ENCODE data around the gene METTL8. TPM values are rescaled to one million over a fixed set of nuclear protein-coding genes. Genes with fewer than 3 reads are reported as not detected.
"Not testable (repeated sequence)": the region's sequence is repeated elsewhere in the genome, so short reads cannot be mapped to it uniquely, and the experiment has no call there.

The METTL8 gene
- total RNA-seq, 2 experiments from 2014 or later: 20.9 to 22.9 TPM

DNA sequence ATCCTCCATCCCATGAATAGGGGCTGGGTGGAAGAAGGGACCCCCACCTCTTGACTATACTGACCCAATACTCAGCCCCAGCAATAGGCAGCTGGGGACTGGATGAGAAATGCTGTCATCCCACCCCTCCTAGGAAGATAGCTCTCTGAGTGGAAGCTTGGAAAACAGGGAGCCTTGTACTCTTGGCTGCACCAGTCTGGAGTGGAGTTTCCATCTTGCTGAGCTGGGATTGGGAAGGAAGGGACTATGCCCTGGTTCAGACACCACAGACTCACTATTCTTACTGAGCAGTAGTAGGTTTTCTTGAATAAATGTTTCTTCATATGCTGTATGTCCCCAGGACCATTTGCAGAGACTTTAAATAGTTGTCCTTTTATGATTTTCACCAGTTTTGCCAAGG, 7.7 kb upstream of the METTL8 start:
- Mint-ChIP-seq H3K9me3 (no peaks in the 10 kb centered on the region), H3K36me3 (peaks cover 29% of the 10 kb centered on the region), H3K4me1 (peaks cover 3% of the 10 kb centered on the region), H3K27ac (no peak overlapping the region), H3K4me3 (no peak overlapping the region), H3K27me3 (no peaks in the 10 kb centered on the region)
- POLR2A ChIA-PET: no interaction called here
- DNase-seq (no peak), ATAC-seq (ENCODE audit: low read depth) (no peak)

- no peaks in the 10 kb centered on the region for H3K27me3 Mint-ChIP-seq
- POLR2A ChIA-PET: interaction anchor here (2.8 kb wide), 1 partner anchor 277 kb away, joined by 9 read pairs; the partner anchor contains the start of gene TLK1
- ATAC-seq (ENCODE audit: low read depth) (no peak), DNase-seq (no peak)
- H3K4me3 Mint-ChIP-seq: no peak overlapping the region
- H3K9me3 Mint-ChIP-seq: no peaks in the 10 kb centered on the region
- H3K27ac Mint-ChIP-seq: no peak overlapping the region
- H3K36me3 Mint-ChIP-seq: peaks cover 41% of the 10 kb centered on the region
- peaks cover 31% of the 10 kb centered on the region for H3K4me1 Mint-ChIP-seq
Observed at GRCh38 chr2:171436307-171436706, 2.5 kb upstream of the METTL8 start.

DNA sequence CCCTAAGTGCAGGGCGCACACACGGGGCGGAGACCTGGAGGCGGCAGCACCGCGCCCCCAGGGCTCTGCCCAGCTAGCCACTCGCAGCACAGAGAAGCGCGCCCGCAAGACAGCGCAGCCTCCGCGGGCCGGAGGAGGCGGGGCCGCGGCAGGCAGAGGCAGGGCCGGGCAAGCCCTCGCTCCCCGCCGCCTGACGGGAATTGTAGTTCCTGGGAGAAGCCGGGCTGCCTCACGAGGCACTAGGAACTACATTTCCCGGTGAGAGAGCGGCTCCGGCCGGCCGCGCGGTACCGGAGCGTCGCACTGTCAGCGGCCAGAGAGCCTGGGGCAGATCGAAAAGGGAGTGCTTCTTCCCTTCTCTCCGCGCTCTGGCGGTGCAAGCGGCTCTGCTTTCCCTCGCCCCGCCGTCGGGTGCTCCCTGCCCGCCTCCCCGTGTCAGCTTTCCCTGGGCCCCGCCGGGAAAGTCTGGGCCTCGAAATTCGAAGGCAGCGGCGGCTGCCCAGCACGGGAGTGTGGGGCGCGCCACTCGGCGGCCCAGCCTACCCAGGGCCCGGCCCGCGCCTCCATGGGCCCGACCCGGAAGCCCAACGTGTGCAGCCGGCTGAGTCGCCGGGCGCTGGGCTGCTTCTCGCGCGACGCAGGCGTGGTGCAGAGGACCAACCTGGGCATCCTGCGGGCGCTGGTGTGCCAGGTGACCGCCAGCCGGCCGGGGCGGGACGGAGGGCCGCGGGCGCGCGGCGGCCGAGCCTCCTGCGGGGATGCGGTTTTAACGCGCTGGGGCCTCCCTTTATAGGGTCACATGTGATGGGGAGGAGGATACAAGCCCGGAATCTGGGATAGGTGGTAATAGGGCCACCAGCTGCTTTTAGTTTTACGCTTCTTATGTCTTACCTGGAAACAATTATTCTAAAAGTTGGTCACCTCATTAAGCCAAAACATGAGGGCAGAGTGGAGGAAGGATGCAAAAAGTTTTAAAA, 511 bp upstream of the METTL8 start, which contains the start of gene DCAF17:
TSS of gene DCAF17 (plus strand) at position 214 of the 977 bp plus-strand sequence. CDS start at position 566, 352 bp downstream.
- POLR2A ChIA-PET: interaction anchor here (0.6 to 2.8 kb wide), 10 partner anchors 9 to 664 kb away, joined by 3 to 12 read pairs (median 4); partner anchors contain the start of genes ERICH2, GORASP2 and TLK1
- Mint-ChIP-seq H3K4me3 (peak within 1 kb of the TSS; percentile 89), H3K36me3 (peaks cover 47% of the 10 kb centered on the region), H3K9me3 (peaks cover 9% of the 10 kb centered on the region), H3K27ac (peak within 1 kb of the TSS; percentile 88), H3K4me1 (peaks cover 31% of the 10 kb centered on the region), H3K27me3 (no peaks in the 10 kb centered on the region)
- DNase-seq: peak; percentile 94
- peak; percentile 93 for ATAC-seq (ENCODE audit: low read depth)

- peak overlapping the region; percentile 89 for H3K4me3 Mint-ChIP-seq
- DNase-seq (peak; percentile 36), ATAC-seq (ENCODE audit: low read depth) (no peak)
- H3K27ac Mint-ChIP-seq: peak overlapping the region; percentile 88
- H3K36me3 Mint-ChIP-seq: peaks cover 47% of the 10 kb centered on the region
- POLR2A ChIA-PET: interaction anchor here (0.7 to 2.8 kb wide), 8 partner anchors 8 to 504 kb away, joined by 3 to 12 read pairs (median 4); partner anchors contain the start of genes GORASP2 and TLK1
- H3K9me3 Mint-ChIP-seq: peaks cover 13% of the 10 kb centered on the region
- H3K27me3 Mint-ChIP-seq: no peaks in the 10 kb centered on the region
- peaks cover 28% of the 10 kb centered on the region for H3K4me1 Mint-ChIP-seq
Observed at GRCh38 chr2:171432969-171433762, 624 bp downstream of the METTL8 start.

DNA sequence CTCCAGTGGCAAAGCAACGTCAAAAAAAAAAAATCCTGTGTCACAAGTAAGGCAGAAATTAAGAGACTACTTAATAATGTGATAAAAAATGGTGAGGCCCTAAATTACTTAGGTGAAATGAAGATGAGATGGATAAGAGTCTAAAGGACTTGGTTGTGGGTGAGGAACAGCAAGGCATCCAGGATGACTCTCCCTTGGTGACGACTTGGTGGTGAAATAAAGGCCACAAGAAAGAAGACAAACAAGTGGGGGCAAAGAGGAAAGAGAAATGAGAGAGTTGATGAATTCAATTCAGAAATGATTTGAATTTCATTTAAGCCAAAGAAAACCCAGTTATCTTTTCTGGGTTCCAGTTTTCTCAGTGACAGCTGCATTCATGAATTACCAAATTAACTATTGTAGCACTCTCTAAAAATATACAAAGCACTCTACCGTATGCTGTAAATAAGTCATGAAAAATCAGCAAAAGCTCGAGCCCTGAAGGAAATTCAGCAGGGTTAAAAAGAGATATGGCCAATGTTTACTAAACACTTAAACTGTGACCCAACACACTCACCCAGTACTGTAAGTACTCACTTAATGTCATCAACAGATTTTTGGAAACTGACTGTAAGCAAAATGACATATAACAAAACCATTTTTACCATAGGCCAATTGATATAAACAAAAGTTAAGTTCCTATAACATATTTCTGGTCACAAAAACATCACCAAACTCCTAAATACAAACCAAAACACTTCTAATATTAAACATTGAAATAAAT, 1.4 kb downstream of the METTL8 start:
- no peaks in the 10 kb centered on the region for H3K27me3 Mint-ChIP-seq
- H3K9me3 Mint-ChIP-seq: peaks cover 13% of the 10 kb centered on the region
- peak overlapping the region; percentile 88 for H3K27ac Mint-ChIP-seq
- peaks cover 41% of the 10 kb centered on the region for H3K36me3 Mint-ChIP-seq
- POLR2A ChIA-PET: interaction anchor here (0.8 to 2.1 kb wide), 3 partner anchors 184 to 503 kb away, joined by 3 to 12 read pairs (median 4); partner anchors contain the start of gene GORASP2
- H3K4me1 Mint-ChIP-seq: peaks cover 27% of the 10 kb centered on the region
- ATAC-seq (ENCODE audit: low read depth) (no peak), DNase-seq (no peak)
- H3K4me3 Mint-ChIP-seq: peak overlapping the region; percentile 89

DNA sequence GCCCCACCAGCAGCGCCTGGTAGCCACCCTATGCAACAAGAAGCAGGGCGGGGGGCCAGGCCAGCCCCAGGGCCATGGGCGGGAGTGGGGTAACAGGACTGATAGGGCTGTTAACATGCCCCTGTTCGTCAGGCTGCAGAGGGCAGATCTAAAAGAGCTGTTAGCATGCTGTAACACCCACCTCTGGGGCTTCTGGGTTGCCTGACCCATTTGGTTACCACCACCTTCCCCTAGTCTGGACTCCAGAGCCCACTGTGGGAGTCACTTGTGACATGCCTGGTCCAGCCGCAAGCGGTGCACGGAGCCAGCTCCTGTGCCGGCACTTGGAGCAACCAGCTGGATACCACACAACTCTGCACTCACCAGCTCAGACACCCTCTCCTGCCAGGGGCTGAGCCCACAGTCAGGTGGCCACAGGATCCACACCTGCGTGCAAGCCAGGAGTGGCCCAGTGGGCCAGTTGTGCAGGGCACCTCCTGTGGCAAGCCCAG, 2.1 kb downstream of the METTL8 start:
- peaks cover 27% of the 10 kb centered on the region for H3K4me1 Mint-ChIP-seq
- POLR2A ChIA-PET: interaction anchor here (1.1 kb wide), 1 partner anchor 345 kb away, joined by 4 read pairs; no protein-coding TSS in a partner anchor
- ATAC-seq (ENCODE audit: low read depth) (no peak), DNase-seq (no peak)
- peaks cover 13% of the 10 kb centered on the region for H3K9me3 Mint-ChIP-seq
- H3K36me3 Mint-ChIP-seq: peaks cover 40% of the 10 kb centered on the region
- H3K4me3 Mint-ChIP-seq: no peak overlapping the region
- H3K27ac Mint-ChIP-seq: no peak overlapping the region
- H3K27me3 Mint-ChIP-seq: no peaks in the 10 kb centered on the region

DNA sequence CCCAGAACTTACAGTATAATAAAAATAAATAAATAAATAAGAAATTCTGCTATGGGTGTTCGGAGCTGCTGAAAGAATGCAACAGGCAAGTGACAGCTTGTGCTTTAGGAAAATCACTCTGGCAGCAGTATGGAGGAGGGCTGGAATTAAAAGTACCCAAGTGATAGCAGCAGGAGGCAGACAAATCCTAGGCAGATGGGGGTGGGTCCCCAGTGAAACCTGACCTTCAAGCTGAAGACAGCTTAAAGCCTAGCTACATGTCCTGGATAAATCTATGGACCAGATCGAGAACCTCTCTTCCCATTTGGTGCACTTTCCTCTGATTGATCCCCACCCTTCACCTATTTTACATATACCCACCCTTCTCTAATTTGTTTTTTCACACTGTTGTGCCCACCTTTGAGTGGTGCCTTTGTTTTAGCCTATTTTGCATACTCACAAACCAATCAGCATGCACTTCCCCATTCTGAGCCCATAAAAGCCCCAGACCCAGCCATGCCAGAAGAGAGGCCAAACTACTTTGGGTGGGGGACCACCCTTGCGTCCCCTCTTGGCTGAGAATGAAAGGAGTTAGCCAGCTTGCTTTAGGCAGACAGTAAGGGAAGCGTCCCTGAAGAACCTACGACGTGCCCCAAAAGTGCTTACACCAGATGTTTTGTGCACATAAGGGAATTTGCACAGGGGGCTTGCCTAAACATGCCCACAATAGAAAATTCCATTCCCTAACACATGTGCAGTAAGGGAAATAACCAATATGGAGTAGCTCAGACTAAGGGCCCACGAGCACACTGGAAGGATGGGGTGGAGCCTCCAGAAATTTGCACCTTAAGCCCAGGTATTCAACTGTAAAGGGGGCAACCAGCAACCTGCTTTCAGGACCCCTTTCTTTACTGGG, 3.0 kb downstream of the METTL8 start:
- POLR2A ChIA-PET: no interaction called here
- H3K4me1 Mint-ChIP-seq: peaks cover 27% of the 10 kb centered on the region
- H3K4me3 Mint-ChIP-seq: no peak overlapping the region
- ATAC-seq (ENCODE audit: low read depth): no peak
- no peaks in the 10 kb centered on the region for H3K27me3 Mint-ChIP-seq
- no peak for DNase-seq
- H3K36me3 Mint-ChIP-seq: peaks cover 36% of the 10 kb centered on the region
- H3K9me3 Mint-ChIP-seq: peaks cover 13% of the 10 kb centered on the region
- H3K27ac Mint-ChIP-seq: no peak overlapping the region

- H3K4me3 Mint-ChIP-seq; ATAC-seq (ENCODE audit: low read depth); H3K4me1 Mint-ChIP-seq; DNase-seq; H3K27me3 Mint-ChIP-seq; H3K27ac Mint-ChIP-seq: not testable (repeated sequence)
- H3K9me3 Mint-ChIP-seq: peaks cover 17% of the 10 kb centered on the region
- POLR2A ChIA-PET: interaction anchor here (0.5 kb wide), 1 partner anchor 19 kb away, joined by 7 read pairs; no protein-coding TSS in a partner anchor
- H3K36me3 Mint-ChIP-seq: peaks cover 55% of the 10 kb centered on the region
Observed at GRCh38 chr2:171422710-171423495, 10.9 kb downstream of the METTL8 start.

DNA sequence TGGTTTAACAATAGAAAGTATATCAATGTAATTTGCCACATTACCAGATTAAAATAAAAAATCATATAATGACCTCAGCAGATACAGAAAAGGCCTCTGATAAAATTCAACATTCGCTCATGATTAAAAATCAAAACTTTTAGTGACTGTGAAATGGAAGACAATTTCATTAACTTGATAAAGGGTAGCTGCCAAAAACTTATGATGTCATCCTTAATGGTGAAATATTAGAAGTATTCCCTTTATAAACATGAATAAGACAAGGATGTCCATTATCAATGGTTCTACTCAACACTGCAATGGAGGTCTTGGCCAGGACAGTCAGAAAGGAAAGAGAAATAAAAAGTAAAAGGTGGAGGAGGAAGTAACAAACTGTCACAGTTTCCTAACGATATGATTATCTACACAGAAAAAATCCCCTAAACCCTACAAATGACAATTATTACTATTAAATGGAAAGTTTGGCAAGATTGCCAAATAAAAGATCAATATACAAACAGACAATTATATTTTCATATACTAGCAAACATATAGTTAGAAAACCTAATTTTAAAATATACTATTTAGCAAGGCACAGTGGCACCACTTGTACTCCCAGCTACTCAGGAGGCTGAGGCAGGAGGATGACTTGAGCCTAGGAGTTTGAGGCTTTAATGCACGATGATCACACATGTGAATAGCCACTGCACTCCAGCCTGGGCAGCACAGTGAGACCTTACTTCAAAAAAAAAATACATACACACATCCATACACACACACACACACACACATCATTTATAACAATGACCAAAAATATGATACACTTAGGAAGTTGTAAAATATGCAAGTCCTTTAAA, 12.8 kb downstream of the METTL8 start:
- POLR2A ChIA-PET: interaction anchor here (0.8 kb wide), 1 partner anchor 13 kb away, joined by 3 read pairs; the partner anchor contains the start of genes DCAF17 and METTL8
- peak; percentile 28 for ATAC-seq (ENCODE audit: low read depth)
- no peak overlapping the region for H3K27ac Mint-ChIP-seq

GRCh38 chr2:171419333-171419732, 14.5 kb downstream of the METTL8 start:
- H3K4me3 Mint-ChIP-seq: no peak overlapping the region
- H3K36me3 Mint-ChIP-seq: peaks cover 33% of the 10 kb centered on the region
- POLR2A ChIA-PET: no interaction called here
- H3K27me3 Mint-ChIP-seq: no peaks in the 10 kb centered on the region
- H3K27ac Mint-ChIP-seq: no peak overlapping the region
- H3K4me1 Mint-ChIP-seq: peaks cover 15% of the 10 kb centered on the region
- DNase-seq: no peak
- no peak for ATAC-seq (ENCODE audit: low read depth)
- H3K9me3 Mint-ChIP-seq: peaks cover 10% of the 10 kb centered on the region

More for the DNA sequence above, 12.8 kb downstream of the METTL8 start:
- Mint-ChIP-seq H3K4me1 (peaks cover 12% of the 10 kb centered on the region), H3K9me3 (peaks cover 17% of the 10 kb centered on the region), H3K36me3 (peaks cover 47% of the 10 kb centered on the region), H3K4me3 (peak overlapping the region; percentile 34), H3K27me3 (no peaks in the 10 kb centered on the region)
- DNase-seq: no peak
